NCI-H226 (cell line): ENCODE data around the gene BCKDK.

ENCODE experiments used
- DNase-seq: peaks from one replicate; pipeline ENCODE4 v3.0.0-alpha.2; 2015

The BCKDK gene

GRCh38 chr16:31080756-31081419 lies 27.3 kb upstream of the BCKDK start:
- DNase-seq, result no peak

GRCh38 chr16:31081428-31082351 lies 26.5 kb upstream of the BCKDK start:
- DNase-seq, result no peak

- DNase-seq, result no peak
These were observed 25.7 kb upstream of the BCKDK start for GRCh38 chr16:31082368-31083045.

GRCh38 chr16:31083081-31083480 lies 25.1 kb upstream of the BCKDK start:
- DNase-seq, result no peak

- no peak for DNase-seq
These were observed 24.6 kb upstream of the BCKDK start for GRCh38 chr16:31083556-31083955.

- DNase-seq, result no peak
These were observed 24.2 kb upstream of the BCKDK start for GRCh38 chr16:31083981-31084380.

- DNase-seq, result no peak
These were observed 23.4 kb upstream of the BCKDK start for GRCh38 chr16:31084584-31085302.

GRCh38 chr16:31085411-31085810 lies 22.8 kb upstream of the BCKDK start:
- DNase-seq, result no peak

- no peak for DNase-seq
These were observed 22.1 kb upstream of the BCKDK start for GRCh38 chr16:31085873-31086628.

GRCh38 chr16:31086629-31086906 lies 21.6 kb upstream of the BCKDK start:
- no peak for DNase-seq

GRCh38 chr16:31087481-31087880 lies 20.7 kb upstream of the BCKDK start:
- DNase-seq, result no peak

- no peak for DNase-seq
These were observed 20.2 kb upstream of the BCKDK start for GRCh38 chr16:31087971-31088370.

GRCh38 chr16:31088459-31089183 lies 19.6 kb upstream of the BCKDK start, which contains the start of gene PRSS53:
Gene PRSS53, minus strand, starts transcription at chr16:31088943. Its CDS starts 134 bp downstream, at chr16:31088809.
- DNase-seq, result no peak

GRCh38 chr16:31089199-31089598 lies 19.0 kb upstream of the BCKDK start:
- DNase-seq, result no peak

- DNase-seq, result peak; percentile 65
These were observed 17.6 kb upstream of the BCKDK start for GRCh38 chr16:31090540-31090939.

- DNase-seq, result no peak
These were observed 15.9 kb upstream of the BCKDK start for GRCh38 chr16:31092330-31092729.

GRCh38 chr16:31093132-31093703 lies 15.0 kb upstream of the BCKDK start:
- DNase-seq, result peak; percentile 47

- no peak for DNase-seq
These were observed 14.1 kb upstream of the BCKDK start for GRCh38 chr16:31094088-31094423.

GRCh38 chr16:31094424-31095120 lies 13.6 kb upstream of the BCKDK start, which contains the start of gene VKORC1:
Gene VKORC1, minus strand, starts transcription at chr16:31094797. Its CDS starts 68 bp downstream, at chr16:31094729.
- peak; percentile 100 for DNase-seq

- DNase-seq, result peak; percentile 16
These were observed 8.1 kb upstream of the BCKDK start for GRCh38 chr16:31099860-31100638.
